Liver (tissue), 9 donors: ENCODE measurements around the gene RHOH. TPM values are rescaled to one million over a fixed set of nuclear protein-coding genes. Genes with fewer than 3 reads are reported as not detected.

Experiments
- DNase-seq: peaks from one replicate; pipeline ENCODE4 v3.0.0-alpha.2; 2017; ENCODE audit warnings: low spot score
- H3K27ac ChIP-seq, 2 donors: one replicate each; pipeline ENCODE4 v1.7.0; 2013; ENCODE audit warnings: inconsistent platforms in 2 of 2, low read length in 2 of 2, control low read depth in 1 of 2, low read depth in 1 of 2, mild to moderate bottlenecking in 1 of 2
- H3K27me3 ChIP-seq, 4 donors: one replicate each; pipeline versions ENCODE4 v1.6.1 to v1.7.0; 2013; ENCODE audit warnings: low read length in 3 of 4, inconsistent platforms in 1 of 4, mild to moderate bottlenecking in 1 of 4, moderate library complexity in 1 of 4; ENCODE audit not compliant: control insufficient read depth in 4 of 4, insufficient read depth in 4 of 4
- H3K36me3 ChIP-seq, 4 donors: one replicate each; pipeline versions ENCODE4 v1.6.1 to v1.7.0; 2013; ENCODE audit warnings: low read length in 3 of 4, mild to moderate bottlenecking in 3 of 4, low read depth in 1 of 4, moderate library complexity in 1 of 4; ENCODE audit not compliant: control insufficient read depth in 4 of 4, insufficient read depth in 3 of 4
- H3K4me1 ChIP-seq, 4 donors: one replicate each; pipeline versions ENCODE4 v1.6.1 to v1.7.0; 2013; ENCODE audit warnings: low read length in 3 of 4, mild to moderate bottlenecking in 3 of 4, moderate library complexity in 1 of 4; ENCODE audit not compliant: control insufficient read depth in 4 of 4, insufficient read depth in 4 of 4
- H3K4me3 ChIP-seq, 3 donors: one replicate each; pipeline versions ENCODE4 v1.6.1 to v1.7.0; 2013; ENCODE audit warnings: low read length in 3 of 3, control low read depth in 1 of 3, low read depth in 1 of 3, mild to moderate bottlenecking in 1 of 3
- H3K9ac ChIP-seq, 2 donors: one replicate each; pipeline ENCODE4 v1.7.0; 2013; ENCODE audit warnings: low read length in 2 of 2, mild to moderate bottlenecking in 2 of 2, moderate library complexity in 2 of 2, control low read depth in 1 of 2, low read depth in 1 of 2
- H3K9me3 ChIP-seq, 4 donors: one replicate each; pipeline versions ENCODE4 v1.6.1 to v1.7.0; 2013; ENCODE audit warnings: low read length in 3 of 4; ENCODE audit not compliant: control insufficient read depth in 4 of 4
- ATF3 ChIP-seq: IDR thresholded peaks from 2 replicates; pipeline ENCODE4 v1.6.1; 2016; ENCODE audit warnings: antibody characterized with exemption
- CTCF ChIP-seq: fragments of 150-350 bp; IDR thresholded peaks from 2 replicates; pipeline ENCODE4 v1.5.1; 2017; ENCODE audit warnings: improper control_type of control experiment, low read depth, low read length; ENCODE audit not compliant: missing input control
- EGR1 ChIP-seq, 2 donors: IDR thresholded peaks; 2 replicates each; pipeline ENCODE4 v1.6.1; 2016 to 2018; ENCODE audit warnings: antibody characterized with exemption in 2 of 2, low read depth in 2 of 2
- FOXA1 ChIP-seq: IDR thresholded peaks from 2 replicates; pipeline ENCODE4 v1.6.1; 2016; ENCODE audit warnings: antibody characterized with exemption
- FOXA2 ChIP-seq: IDR thresholded peaks from 2 replicates; pipeline ENCODE4 v1.6.1; 2016; ENCODE audit warnings: antibody characterized with exemption
- GABPA ChIP-seq, 2 donors: IDR thresholded peaks in 1 of 2; conservative IDR thresholded peaks in 1 of 2; 2 replicates each; pipeline ENCODE4 v1.6.1; 2016; ENCODE audit warnings: antibody characterized with exemption in 2 of 2, mild to moderate bottlenecking in 1 of 2, moderate library complexity in 1 of 2
- HNF4A ChIP-seq, 2 donors: conservative IDR thresholded peaks; 2 replicates each; pipeline ENCODE4 v1.6.1; 2016; ENCODE audit warnings: antibody characterized with exemption in 2 of 2, mild to moderate bottlenecking in 2 of 2
- HNF4G ChIP-seq: IDR thresholded peaks from 2 replicates; pipeline ENCODE4 v1.6.1; 2016; ENCODE audit warnings: antibody characterized with exemption
- JUND ChIP-seq, 2 donors: IDR thresholded peaks; 2 replicates each; pipeline ENCODE4 v1.6.1; 2016; ENCODE audit warnings: antibody characterized with exemption in 2 of 2
- NR2F2 ChIP-seq: IDR thresholded peaks from 2 replicates; pipeline ENCODE4 v1.6.1; 2016; ENCODE audit warnings: antibody characterized with exemption
- RAD21 ChIP-seq, 2 donors: IDR thresholded peaks; 2 replicates each; pipeline ENCODE4 v1.6.1; 2016; ENCODE audit warnings: antibody characterized with exemption in 2 of 2, mild to moderate bottlenecking in 2 of 2
- RXRA ChIP-seq, 2 donors: IDR thresholded peaks; 2 replicates each; pipeline ENCODE4 v1.6.1; 2017 to 2018; ENCODE audit warnings: antibody characterized with exemption in 2 of 2, mild to moderate bottlenecking in 1 of 2
- SP1 ChIP-seq: IDR thresholded peaks from 2 replicates; pipeline ENCODE4 v1.6.1; 2018; ENCODE audit warnings: antibody characterized with exemption, mild to moderate bottlenecking
- TAF1 ChIP-seq: conservative IDR thresholded peaks from 2 replicates; pipeline ENCODE4 v1.6.1; 2016; ENCODE audit warnings: antibody characterized with exemption, mild to moderate bottlenecking
- YY1 ChIP-seq: IDR thresholded peaks from 2 replicates; pipeline ENCODE4 v1.6.1; 2016; ENCODE audit warnings: antibody characterized with exemption, mild to moderate bottlenecking
- WGBS: extraction: QIAGEN DNeasy Blood & Tissue Kit; methylation state at CpG from one replicate; pipeline ENCODE4 v1.1.7; 2013; 5-methylcytosine and 5-hydroxymethylcytosine counted together
- polyA plus RNA-seq, 2 donors: library from polyadenylated mRNA; stranded (reverse) in 1 of 2; unstranded in 1 of 2; fragments of 200-250 nt in 1 of 2; fragments of >200 nt in 1 of 2; fragmentation: Nextera tagmentation in 1 of 2; extraction: Ambion mirVana in 1 of 2; gene quantifications; one replicate each; pipeline versions ENCODE4 v1.2.1 to v1.2.3, GENCODE V29; 2013 to 2015
- total RNA-seq, 2 donors: library from RNA; depleted of rRNA; stranded (reverse); fragments of >200 nt; gene quantifications; one replicate each; pipeline ENCODE4 v1.2.3, GENCODE V29; 2014
- TF ChIP-seq, protein P1 (sequence below): IDR thresholded peaks from 2 replicates; pipeline ENCODE4 v1.6.1; 2016; ENCODE audit warnings: antibody characterized with exemption
- TF ChIP-seq, protein P2 (sequence below): IDR thresholded peaks from 2 replicates; pipeline ENCODE4 v1.6.1; 2016; ENCODE audit warnings: antibody characterized with exemption
- TF ChIP-seq, protein P3 (sequence below): IDR thresholded peaks from 2 replicates; pipeline ENCODE4 v1.6.1; 2016; ENCODE audit warnings: antibody characterized with exemption, mild to moderate bottlenecking
- donor health status: healthy.
- donor health status: healthy.
- donor health status: healthy.
- donor health status: healthy.
- donor health status: healthy.

Gene RHOH
- total and polyA plus RNA-seq, 4 donors, result 0.56 to 2.3 (median 1.3) TPM

DNA sequence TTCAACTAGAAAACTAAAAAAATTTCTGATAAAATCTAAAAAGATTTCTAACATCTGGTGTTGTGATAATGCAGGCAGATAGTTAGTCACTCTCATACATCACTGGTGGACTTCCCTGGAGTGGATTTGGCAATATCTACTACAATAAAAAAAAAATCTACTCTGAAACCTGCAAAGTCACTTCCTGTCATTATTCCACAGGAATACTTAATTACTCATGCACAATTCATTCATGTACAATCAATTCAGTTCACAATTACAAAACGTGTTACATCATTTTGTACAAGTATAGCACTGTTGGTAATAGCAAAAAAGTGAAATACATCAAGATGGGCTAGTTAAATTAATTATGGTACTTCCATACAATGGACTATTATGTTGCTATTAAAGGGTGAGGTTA lies 16.5 kb upstream of the RHOH start (continued):
- TF ChIP-seq NR2F2 (no peak), HNF4G (no peak), RAD21 (IDR thresholded peaks at IDR 0.05) (no peak), ATF3 (no peak)

- no peak overlapping the region for H3K27ac ChIP-seq
These were observed 14.8 kb upstream of the RHOH start for GRCh38 chr4:40182001-40182400.

More at GRCh38 chr4:40182001-40182400, 14.8 kb upstream of the RHOH start:
- TF ChIP-seq RAD21 (IDR thresholded peaks at IDR 0.05) (no peak), NR2F2 (no peak), FOXA2 (no peak), RXRA (IDR thresholded peaks at IDR 0.05) (no peak), JUND (IDR thresholded peaks at IDR 0.05) (no peak), FOXA1 (no peak), HNF4G (no peak), SP1 (no peak), EGR1 (IDR thresholded peaks at IDR 0.05; ENCODE audit: low read depth in 2 of 2) (no peak), YY1 (no peak), GABPA (IDR thresholded peaks at IDR 0.05 in 1 of 2, conservative IDR thresholded peaks at IDR 0.05 in 1 of 2) (no peak), CTCF (no peak), TAF1 (no peak), HNF4A (conservative IDR thresholded peaks at IDR 0.05) (no peak), ATF3 (no peak)
- TF ChIP-seq, protein P1, sequence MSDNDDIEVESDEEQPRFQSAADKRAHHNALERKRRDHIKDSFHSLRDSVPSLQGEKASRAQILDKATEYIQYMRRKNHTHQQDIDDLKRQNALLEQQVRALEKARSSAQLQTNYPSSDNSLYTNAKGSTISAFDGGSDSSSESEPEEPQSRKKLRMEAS, result no peak
- TF ChIP-seq, protein P2, sequence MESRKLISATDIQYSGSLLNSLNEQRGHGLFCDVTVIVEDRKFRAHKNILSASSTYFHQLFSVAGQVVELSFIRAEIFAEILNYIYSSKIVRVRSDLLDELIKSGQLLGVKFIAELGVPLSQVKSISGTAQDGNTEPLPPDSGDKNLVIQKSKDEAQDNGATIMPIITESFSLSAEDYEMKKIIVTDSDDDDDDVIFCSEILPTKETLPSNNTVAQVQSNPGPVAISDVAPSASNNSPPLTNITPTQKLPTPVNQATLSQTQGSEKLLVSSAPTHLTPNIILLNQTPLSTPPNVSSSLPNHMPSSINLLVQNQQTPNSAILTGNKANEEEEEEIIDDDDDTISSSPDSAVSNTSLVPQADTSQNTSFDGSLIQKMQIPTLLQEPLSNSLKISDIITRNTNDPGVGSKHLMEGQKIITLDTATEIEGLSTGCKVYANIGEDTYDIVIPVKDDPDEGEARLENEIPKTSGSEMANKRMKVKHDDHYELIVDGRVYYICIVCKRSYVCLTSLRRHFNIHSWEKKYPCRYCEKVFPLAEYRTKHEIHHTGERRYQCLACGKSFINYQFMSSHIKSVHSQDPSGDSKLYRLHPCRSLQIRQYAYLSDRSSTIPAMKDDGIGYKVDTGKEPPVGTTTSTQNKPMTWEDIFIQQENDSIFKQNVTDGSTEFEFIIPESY, result no peak
- TF ChIP-seq, protein P3, sequence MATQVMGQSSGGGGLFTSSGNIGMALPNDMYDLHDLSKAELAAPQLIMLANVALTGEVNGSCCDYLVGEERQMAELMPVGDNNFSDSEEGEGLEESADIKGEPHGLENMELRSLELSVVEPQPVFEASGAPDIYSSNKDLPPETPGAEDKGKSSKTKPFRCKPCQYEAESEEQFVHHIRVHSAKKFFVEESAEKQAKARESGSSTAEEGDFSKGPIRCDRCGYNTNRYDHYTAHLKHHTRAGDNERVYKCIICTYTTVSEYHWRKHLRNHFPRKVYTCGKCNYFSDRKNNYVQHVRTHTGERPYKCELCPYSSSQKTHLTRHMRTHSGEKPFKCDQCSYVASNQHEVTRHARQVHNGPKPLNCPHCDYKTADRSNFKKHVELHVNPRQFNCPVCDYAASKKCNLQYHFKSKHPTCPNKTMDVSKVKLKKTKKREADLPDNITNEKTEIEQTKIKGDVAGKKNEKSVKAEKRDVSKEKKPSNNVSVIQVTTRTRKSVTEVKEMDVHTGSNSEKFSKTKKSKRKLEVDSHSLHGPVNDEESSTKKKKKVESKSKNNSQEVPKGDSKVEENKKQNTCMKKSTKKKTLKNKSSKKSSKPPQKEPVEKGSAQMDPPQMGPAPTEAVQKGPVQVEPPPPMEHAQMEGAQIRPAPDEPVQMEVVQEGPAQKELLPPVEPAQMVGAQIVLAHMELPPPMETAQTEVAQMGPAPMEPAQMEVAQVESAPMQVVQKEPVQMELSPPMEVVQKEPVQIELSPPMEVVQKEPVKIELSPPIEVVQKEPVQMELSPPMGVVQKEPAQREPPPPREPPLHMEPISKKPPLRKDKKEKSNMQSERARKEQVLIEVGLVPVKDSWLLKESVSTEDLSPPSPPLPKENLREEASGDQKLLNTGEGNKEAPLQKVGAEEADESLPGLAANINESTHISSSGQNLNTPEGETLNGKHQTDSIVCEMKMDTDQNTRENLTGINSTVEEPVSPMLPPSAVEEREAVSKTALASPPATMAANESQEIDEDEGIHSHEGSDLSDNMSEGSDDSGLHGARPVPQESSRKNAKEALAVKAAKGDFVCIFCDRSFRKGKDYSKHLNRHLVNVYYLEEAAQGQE, result no peak
- WGBS, result 84% methylated on average over 4 of the region's 4 CpGs
- Histone ChIP-seq H3K27me3 (no peaks in the 10 kb centered on the region), H3K4me3 (no peak overlapping the region), H3K9me3 (no peaks in the 10 kb centered on the region), H3K4me1 (no peaks in the 10 kb centered on the region), H3K36me3 (no peaks in the 10 kb centered on the region), H3K9ac (no peak overlapping the region)
- no peak for DNase-seq
